SK-N-DZ (cell line): ENCODE results near the gene RANBP1.

Experiments used
- DNase-seq: peaks from one replicate; pipeline ENCODE4 v3.0.0-alpha.2; 2015; ENCODE audit warnings: low spot score

The RANBP1 gene

GRCh38 chr22:20123366-20124082 is 7.6 kb downstream of the RANBP1 start:
- DNase-seq = no peak

GRCh38 chr22:20124083-20124787 is 8.3 kb downstream of the RANBP1 start:
- DNase-seq = no peak

- DNase-seq = no peak
These were observed 9.6 kb downstream of the RANBP1 start for GRCh38 chr22:20125201-20126174.

- DNase-seq = no peak
These were observed 10.6 kb downstream of the RANBP1 start for GRCh38 chr22:20126284-20127029.

- no peak for DNase-seq
These were observed 11.5 kb downstream of the RANBP1 start for GRCh38 chr22:20127318-20127868.

GRCh38 chr22:20127869-20128618 is 12.1 kb downstream of the RANBP1 start:
- no peak for DNase-seq

GRCh38 chr22:20128619-20128901 is 12.7 kb downstream of the RANBP1 start:
- DNase-seq = no peak

GRCh38 chr22:20128902-20129746 is 13.2 kb downstream of the RANBP1 start:
- peak; percentile 56 for DNase-seq

GRCh38 chr22:20129747-20130014 is 13.8 kb downstream of the RANBP1 start:
- DNase-seq = no peak

- DNase-seq = no peak
These were observed 14.4 kb downstream of the RANBP1 start for GRCh38 chr22:20130319-20130718.

GRCh38 chr22:20130731-20131596 is 15.1 kb downstream of the RANBP1 start:
- DNase-seq = peak; percentile 80

- DNase-seq = no peak
These were observed 15.6 kb downstream of the RANBP1 start, which contains the start of gene ZDHHC8 for GRCh38 chr22:20131597-20131858. Gene ZDHHC8, plus strand, starts transcription at chr22:20131804. Its CDS starts 144 bp downstream, at chr22:20131948.

- DNase-seq = no peak
These were observed 16.2 kb downstream of the RANBP1 start for GRCh38 chr22:20131859-20132685.

GRCh38 chr22:20132686-20133246 is 16.9 kb downstream of the RANBP1 start:
- DNase-seq = no peak

- DNase-seq = no peak
These were observed 18.1 kb downstream of the RANBP1 start for GRCh38 chr22:20133930-20134549.

- no peak for DNase-seq
These were observed 19.4 kb downstream of the RANBP1 start for GRCh38 chr22:20135265-20135664.
